ENCODE measurements around the gene EML6. TPM values are rescaled to one million over a fixed set of nuclear protein-coding genes. Genes with fewer than 3 reads are reported as not detected.

EML6 gene
- total and polyA plus RNA-seq, 2 experiments from 2014 or later: 2.7 to 6.2 TPM

- Mint-ChIP-seq H3K4me1 (peaks cover 67% of the 10 kb centered on the region), H3K36me3 (ENCODE audit: low read depth) (no peaks in the 10 kb centered on the region; the same call in 2 of the 3 replicates), H3K27me3 (ENCODE audit: insufficient read depth, low read depth, poor library complexity) (peaks cover 4% of the 10 kb centered on the region), H3K27ac (no peak overlapping the region), H3K9me3 (no peaks in the 10 kb centered on the region; the same call in 2 of the 3 replicates), H3K4me3 (no peak overlapping the region)
- 0 out of 2 replicates have a peak overlapping the region, but pooled peaks have one; percentile 16 for H3K4me2 ChIP-seq
- no peak overlapping the region for H3K4me3 ChIP-seq
- H3K36me3 ChIP-seq (ENCODE audit: insufficient read depth): no peaks in the 10 kb centered on the region
- H3F3A ChIP-seq (replicated peaks; ENCODE audit: low read depth): no peaks in the 10 kb centered on the region
- TF ChIP-seq EZH2phosphoT487 (IDR thresholded peaks at IDR 0.05; ENCODE audit: unreplicated experiment) (no peak), ZNF114 (CRISPR knock-in tag; IDR thresholded peaks at IDR 0.05) (no peak), ZNF331 (CRISPR knock-in tag; IDR thresholded peaks at IDR 0.05; ENCODE audit: low read depth) (no peak), ETS1 (IDR thresholded peaks at IDR 0.05) (no peak), EZH2 (IDR thresholded peaks at IDR 0.05; ENCODE audit: low read depth, unreplicated experiment) (no peak), ZNF462 (CRISPR knock-in tag; IDR thresholded peaks at IDR 0.05) (no peak), REST (IDR thresholded peaks at IDR 0.05; ENCODE audit: unreplicated experiment) (no peak), CREB1 (CRISPR knock-in tag; IDR thresholded peaks at IDR 0.05; ENCODE audit: low read depth) (no peak), JUNB (IDR thresholded peaks at IDR 0.05; ENCODE audit: unreplicated experiment) (no peak), POLR2AphosphoS5 (IDR thresholded peaks at IDR 0.05; ENCODE audit: low read depth) (no peak), STAT1 (IDR thresholded peaks at IDR 0.05; ENCODE audit: unreplicated experiment) (no peak)
- no peak overlapping the region for H2AFZ ChIP-seq
- H3K79me2 ChIP-seq (replicated peaks; ENCODE audit: insufficient read depth): peaks cover 100% of the 10 kb centered on the region
- peaks cover 71% of the 10 kb centered on the region for H3K4me1 ChIP-seq (ENCODE audit: insufficient read depth)
- H3K9me2 ChIP-seq (ENCODE audit: insufficient read depth): no peaks in the 10 kb centered on the region
- peaks cover 43% of the 10 kb centered on the region for H4K20me1 ChIP-seq (replicated peaks; ENCODE audit: insufficient read depth)
- no peak overlapping the region for H3K27ac ChIP-seq (ENCODE audit: low read depth)
- no peak for DNase-seq (ENCODE audit: low spot score)
- ATAC-seq: peak; percentile 17; the same call in 1 of the 3 replicates
- H3K27me3 ChIP-seq (ENCODE audit: insufficient read depth): no peaks in the 10 kb centered on the region
Measured at GRCh38 chr2:55010149-55010591, 286.7 kb downstream of the EML6 start.

Measured in GM23338 (cell line).